Erythroblast (primary cell): ENCODE measurements around the gene SNHG17.

Source experiments
- GATA1 ChIP-seq: IDR thresholded peaks from 2 replicates; pipeline ENCODE4 v1.6.1; 2011; ENCODE audit warnings: low read depth, mild to moderate bottlenecking, control low read depth, low read length, moderate library complexity
- POLR2A ChIP-seq: IDR thresholded peaks from 2 replicates; pipeline ENCODE4 v1.6.1; 2011; ENCODE audit warnings: mild to moderate bottlenecking, low read length

GRCh38 chr20:38420388-38421085 lies 14.6 kb downstream of the SNHG17 start:
- TF ChIP-seq POLR2A (no peak), GATA1 (no peak)
